Upper lobe of left lung (tissue), 4 donors: ENCODE measurements around the gene ATP1A2.

Experiments
- EP300 ChIP-seq, 4 donors: sonication (generic); formaldehyde crosslinking; IDR thresholded peaks; one replicate each; pipeline ENCODE4 v1.5.1; 2017; ENCODE audit warnings: antibody characterized with exemption in 4 of 4, control low read depth in 2 of 4
- POLR2A ChIP-seq, 4 donors: fragments of 450-650 bp; IDR thresholded peaks; one replicate each; pipeline ENCODE4 v1.5.1; 2016 to 2017; ENCODE audit warnings: antibody characterized with exemption in 4 of 4, mild to moderate bottlenecking in 2 of 4
- POLR2AphosphoS5 ChIP-seq, 2 donors: sonication (generic); formaldehyde crosslinking; IDR thresholded peaks; one replicate each; pipeline ENCODE4 v1.5.1; 2017; ENCODE audit warnings: antibody characterized with exemption in 2 of 2
- TF ChIP-seq, protein P1 (sequence below), 6 experiments: fragments of 450-650 bp in 4 of 6; fragments of 200-600 bp in 2 of 6; sonication (generic) in 2 of 6; IDR thresholded peaks; one replicate each; pipeline ENCODE4 v1.5.1; 2016 to 2019; ENCODE audit warnings: antibody characterized with exemption in 6 of 6

DNA sequence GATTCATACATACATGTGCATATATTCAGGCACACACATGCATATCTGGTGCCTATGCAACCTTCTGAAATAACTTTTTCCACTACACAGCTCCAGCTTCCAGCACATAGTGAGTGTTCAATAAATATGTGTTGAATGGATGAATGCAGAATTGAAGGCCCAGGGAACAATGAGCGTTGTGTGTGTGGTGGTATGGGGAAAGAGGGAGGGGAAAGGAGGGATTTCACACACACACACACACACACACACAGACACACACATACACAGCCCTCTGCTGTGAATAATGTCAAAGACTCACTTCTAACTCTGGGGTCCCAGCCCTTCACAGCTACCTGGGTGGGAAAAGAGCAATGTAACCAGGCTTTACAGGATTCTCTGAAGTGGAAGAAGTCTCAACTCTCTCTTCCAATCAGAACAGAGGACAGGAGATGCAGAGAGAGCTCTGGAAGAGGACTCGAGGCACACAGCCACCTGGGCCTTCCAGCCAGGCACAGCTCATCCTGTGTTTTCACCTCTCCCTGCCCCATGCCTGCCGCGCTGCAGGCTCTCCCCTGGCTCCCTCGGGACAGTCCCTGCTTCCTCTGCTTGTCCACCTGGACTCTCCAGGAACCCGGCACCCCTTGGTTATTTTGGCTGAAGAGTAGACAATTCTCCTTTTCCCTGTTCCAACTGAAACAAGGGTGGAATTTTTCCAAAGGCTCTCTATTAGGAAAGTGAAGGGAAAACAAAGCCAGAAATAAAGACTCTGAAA, 11.7 kb upstream of the ATP1A2 start:
- TF ChIP-seq POLR2AphosphoS5 (IDR thresholded peaks at IDR 0.05) = no peak
- TF ChIP-seq, protein P1, sequence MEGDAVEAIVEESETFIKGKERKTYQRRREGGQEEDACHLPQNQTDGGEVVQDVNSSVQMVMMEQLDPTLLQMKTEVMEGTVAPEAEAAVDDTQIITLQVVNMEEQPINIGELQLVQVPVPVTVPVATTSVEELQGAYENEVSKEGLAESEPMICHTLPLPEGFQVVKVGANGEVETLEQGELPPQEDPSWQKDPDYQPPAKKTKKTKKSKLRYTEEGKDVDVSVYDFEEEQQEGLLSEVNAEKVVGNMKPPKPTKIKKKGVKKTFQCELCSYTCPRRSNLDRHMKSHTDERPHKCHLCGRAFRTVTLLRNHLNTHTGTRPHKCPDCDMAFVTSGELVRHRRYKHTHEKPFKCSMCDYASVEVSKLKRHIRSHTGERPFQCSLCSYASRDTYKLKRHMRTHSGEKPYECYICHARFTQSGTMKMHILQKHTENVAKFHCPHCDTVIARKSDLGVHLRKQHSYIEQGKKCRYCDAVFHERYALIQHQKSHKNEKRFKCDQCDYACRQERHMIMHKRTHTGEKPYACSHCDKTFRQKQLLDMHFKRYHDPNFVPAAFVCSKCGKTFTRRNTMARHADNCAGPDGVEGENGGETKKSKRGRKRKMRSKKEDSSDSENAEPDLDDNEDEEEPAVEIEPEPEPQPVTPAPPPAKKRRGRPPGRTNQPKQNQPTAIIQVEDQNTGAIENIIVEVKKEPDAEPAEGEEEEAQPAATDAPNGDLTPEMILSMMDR (IDR thresholded peaks at IDR 0.05) = no peak
- no peak for TF ChIP-seq POLR2A (IDR thresholded peaks at IDR 0.05)
- no peak for TF ChIP-seq EP300 (IDR thresholded peaks at IDR 0.05)
